NCI-H526 treated with DMSO at 0.1 percent for 48 hours (cell line): ENCODE data around the gene HBE1.
"Not testable (repeated sequence)": the region's sequence is repeated elsewhere in the genome, so short reads cannot be mapped to it uniquely, and the experiment has no call there.

Source experiments
- DNase-seq: peaks from one replicate; lab custom pipeline; 2025; lab: John Stamatoyannopoulos, UW

The HBE1 gene

DNA sequence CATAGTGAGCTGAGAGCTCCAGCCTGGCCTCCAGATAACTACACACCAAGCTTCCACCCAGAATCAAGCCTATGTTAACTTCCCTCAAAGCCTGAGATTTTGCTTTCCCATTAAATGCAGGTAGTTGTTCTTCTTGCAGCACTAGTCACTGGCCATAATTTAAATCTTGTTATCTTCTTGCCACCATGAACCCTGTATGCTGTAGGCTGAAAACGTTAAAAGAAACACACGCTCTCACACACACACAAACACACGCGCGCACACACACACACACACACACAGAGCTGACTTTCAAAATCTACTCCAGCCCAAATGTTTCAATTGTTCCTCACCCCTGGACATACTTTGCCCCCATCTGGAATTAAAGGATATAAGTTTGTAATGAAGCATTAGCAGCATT, 16.3 kb downstream of the HBE1 start:
- DNase-seq: not testable (repeated sequence)

DNA sequence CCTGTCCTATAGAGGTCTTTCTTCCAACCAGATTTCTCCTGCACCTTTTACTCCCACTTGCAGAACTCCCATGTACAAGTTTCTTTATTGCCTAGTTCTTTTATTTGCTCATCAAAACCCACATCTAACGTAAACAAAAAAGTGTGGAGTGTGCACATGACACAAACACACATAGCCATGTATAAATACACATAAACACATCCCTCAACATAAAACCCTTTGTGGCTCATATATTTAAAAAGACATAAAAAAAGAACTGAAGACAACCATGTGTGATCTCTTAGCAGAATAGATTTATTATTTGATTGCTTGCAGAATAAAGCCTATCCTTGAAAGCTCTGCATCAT, 16.9 kb downstream of the HBE1 start:
- DNase-seq: no peak

DNA sequence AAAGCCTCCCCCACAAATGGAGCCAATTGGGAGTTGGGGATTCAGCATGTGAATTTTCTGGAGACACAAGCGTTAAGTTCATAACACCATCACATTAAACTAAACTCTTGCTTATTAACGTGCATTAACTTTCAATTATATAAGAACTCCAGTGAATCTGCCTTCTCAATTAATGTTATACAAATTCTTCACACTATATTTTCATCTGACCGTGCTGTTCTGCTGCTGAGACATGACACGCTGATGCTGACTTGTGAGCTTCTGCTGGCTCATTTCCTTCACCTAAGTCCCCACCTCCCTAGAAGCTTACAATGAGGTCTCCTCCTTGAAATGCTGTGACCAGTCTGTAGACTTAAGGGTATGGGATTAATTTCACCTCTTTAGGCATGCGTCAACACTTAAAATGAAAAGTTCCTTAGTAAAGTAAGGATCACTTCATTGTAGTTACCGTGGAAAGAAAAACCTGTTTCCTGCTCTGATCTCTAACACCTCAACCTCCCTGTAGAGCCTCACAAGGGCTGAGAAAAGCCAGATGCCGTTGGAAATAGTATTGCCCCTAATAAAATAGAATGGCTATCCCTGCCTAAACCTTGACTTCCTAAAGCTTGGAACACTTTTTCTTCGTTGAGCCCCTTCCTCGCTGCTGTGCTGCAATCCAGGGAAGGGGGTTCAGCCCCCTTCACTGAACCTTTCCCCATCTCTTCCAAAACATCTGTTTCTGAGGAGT, 17.4 kb downstream of the HBE1 start:
- DNase-seq: no peak

DNA sequence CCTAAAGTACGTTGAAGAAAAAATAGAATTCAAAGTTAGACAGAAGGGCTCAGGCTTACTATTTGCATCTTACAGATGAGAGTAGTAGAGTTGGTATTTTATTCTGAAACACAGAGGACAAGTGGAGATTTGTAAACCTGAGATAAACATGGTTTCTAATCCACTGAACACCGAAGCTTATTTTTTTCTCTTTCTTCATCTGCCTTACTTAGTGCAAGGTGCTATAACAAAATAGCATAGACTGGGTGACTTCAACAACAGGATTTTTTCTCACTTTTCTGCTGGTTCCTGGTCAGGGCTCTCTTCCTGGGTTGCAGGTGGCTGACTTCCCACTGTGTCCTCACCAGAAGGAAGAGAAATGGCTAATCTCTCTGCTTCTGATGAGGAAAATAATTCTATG, 18.0 kb downstream of the HBE1 start:
- no peak for DNase-seq

DNA sequence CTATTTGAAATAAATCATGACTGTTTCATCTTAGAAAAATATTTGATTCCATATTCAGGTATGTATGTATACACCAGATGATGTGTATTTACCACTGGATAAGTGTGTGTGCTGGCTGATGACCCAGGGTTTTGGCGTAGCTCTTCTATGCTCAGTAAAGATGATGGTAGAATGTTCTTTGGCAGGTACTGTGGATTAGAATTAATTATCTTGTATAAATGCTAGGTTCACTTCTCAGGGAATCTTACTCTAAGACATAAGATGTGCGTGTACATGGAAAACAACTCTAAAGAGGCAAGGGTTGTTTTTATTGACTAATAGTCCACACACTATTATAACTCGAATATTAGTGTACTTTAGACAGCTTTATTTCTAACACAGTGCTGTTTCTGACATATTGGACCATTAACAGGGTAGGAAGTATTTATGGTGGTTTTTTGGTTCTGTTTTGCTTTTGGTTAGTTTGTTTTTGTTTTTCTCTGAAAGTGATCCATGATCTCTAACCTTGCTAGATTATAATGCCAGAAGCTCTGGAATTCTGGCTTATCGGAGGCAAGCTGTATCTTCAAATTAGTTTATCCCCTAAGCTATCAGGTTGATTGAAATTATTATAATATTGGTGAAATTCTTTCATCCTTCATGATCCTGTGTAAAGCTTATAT, 19.1 kb downstream of the HBE1 start:
- no peak for DNase-seq

DNA sequence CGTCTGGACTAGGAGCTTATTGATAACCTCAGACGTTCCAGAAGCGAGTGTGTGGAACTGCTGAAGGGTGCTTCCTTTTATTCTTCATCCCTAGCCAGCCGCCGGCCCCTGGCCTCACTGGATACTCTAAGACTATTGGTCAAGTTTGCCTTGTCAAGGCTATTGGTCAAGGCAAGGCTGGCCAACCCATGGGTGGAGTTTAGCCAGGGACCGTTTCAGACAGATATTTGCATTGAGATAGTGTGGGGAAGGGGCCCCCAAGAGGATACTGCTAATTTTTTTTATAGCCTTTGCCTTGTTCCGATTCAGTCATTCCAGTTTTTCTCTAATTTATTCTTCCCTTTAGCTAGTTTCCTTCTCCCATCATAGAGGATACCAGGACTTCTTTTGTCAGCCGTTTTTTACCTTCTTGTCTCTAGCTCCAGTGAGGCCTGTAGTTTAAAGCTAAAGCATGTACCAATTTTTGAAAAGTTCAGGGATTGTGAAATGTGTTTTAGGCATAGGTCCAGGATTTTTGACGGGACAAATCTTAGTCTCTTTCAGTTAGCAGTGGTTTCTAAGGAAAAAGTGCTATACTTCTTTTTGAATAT, 19.8 kb downstream of the HBE1 start, which contains the start of gene HBG1:
TSS of gene HBG1 (minus strand) at position 51 of the 590 bp plus-strand sequence. CDS start 53 bp downstream, outside the sequence.
- not testable (repeated sequence) for DNase-seq

DNA sequence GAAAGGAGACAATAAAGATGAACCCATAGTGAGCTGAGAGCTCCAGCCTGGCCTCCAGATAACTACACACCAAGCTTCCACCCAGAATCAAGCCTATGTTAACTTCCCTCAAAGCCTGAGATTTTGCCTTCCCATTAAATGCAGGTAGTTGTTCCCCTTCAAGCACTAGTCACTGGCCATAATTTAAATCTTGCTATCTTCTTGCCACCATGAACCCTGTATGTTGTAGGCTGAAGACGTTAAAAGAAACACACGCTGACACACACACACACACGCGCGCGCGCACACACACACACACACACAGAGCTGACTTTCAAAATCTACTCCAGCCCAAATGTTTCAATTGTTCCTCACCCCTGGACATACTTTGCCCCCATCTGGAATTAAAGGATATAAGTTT, 21.2 kb downstream of the HBE1 start:
- not testable (repeated sequence) for DNase-seq

DNA sequence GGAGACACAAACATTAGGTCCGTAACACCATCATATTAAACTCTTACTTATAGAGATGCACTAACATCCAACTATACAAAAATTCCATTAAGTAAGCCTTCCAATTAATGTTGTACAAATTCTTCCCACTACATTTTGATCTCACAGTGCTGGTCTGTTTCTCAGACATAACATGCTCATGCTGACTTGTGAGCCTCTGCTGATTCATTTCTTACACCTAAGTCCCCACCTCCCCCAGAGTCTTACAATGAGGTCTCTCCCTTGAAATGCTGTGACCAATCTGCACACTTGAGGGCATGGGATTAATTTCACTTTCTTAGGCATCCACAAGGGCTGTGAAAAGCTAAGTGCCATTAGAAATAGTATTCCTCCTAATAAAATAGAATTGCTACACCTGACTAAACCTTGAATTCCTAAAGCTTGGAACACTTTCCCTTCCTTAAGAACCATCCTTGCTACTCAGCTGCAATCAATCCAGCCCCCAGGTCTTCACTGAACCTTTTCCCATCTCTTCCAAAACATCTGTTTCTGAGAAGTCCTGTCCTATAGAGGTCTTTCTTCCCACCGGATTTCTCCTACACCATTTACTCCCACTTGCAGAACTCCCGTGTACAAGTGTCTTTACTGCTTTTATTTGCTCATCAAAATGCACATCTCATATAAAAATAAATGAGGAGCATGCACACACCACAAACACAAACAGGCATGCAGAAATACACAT, 22.1 kb downstream of the HBE1 start:
- DNase-seq: no peak

DNA sequence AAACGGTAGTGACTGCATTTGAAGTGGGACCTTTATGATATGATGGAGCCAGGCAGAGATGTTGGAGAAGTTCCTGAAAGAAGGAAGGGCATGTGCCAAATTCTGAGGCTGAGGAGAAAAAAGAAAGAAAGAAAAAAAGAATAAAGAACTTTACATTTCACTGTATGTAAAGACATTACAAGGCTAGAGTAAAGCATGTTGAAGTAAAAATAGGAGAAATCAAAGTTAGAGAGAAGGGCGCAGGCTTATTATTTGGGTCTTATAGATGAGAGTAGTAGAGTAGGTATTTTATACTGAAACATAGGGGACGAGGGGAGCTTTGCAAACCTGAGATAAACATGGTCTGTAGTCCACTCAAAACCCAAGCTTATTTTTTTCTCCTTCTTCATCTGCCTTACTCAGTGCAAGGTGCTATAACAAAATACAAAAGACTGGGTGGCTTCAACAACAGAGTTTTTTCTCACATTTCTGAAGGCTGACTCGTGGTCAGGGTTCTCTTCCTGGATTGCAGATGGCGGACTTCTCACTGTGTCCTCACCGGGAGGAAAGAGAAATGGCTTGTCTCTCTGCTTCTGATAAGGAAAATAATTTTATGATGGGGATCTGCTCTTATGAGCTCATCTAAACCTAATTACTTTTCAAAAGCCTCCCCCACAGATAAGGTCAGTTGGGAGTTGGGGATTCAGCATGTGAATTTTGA, 22.8 kb downstream of the HBE1 start:
- DNase-seq: no peak

DNA sequence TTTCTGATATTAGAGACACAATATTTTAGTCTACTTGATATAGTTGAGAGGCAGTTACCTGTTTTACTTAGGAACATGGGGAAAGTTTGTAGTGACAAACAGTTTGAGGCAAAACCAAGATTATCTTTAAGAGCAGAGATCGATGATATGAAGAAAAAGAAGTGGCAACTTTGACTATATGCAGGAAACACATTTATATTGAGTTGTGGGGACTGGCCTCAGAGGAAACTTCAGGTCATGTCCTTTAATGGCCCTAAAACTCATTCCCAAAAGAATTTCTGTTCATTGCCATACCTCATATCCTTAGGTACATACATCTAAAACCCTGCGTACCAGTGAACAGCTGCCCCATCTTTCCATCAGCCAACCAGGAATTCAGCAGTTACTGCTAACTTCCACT, 24.6 kb downstream of the HBE1 start:
- DNase-seq: no peak

DNA sequence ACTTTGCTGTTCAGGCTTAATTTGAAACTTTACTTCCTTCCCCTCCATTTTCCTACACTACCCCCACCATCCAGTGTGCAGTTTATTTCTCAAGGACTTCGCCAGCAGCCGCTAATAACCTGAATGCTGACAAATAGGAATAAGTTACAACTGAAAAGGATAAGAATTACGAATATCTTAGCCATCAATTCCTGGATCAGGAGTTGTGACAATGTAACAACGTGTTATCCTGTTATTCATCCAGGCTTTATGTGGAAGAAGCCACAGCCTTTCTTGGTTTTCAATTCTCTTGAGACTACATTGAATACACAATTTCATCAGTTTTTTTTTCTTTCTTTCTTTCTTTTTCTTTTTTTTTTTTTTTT, 25.9 kb downstream of the HBE1 start:
- no peak for DNase-seq

DNA sequence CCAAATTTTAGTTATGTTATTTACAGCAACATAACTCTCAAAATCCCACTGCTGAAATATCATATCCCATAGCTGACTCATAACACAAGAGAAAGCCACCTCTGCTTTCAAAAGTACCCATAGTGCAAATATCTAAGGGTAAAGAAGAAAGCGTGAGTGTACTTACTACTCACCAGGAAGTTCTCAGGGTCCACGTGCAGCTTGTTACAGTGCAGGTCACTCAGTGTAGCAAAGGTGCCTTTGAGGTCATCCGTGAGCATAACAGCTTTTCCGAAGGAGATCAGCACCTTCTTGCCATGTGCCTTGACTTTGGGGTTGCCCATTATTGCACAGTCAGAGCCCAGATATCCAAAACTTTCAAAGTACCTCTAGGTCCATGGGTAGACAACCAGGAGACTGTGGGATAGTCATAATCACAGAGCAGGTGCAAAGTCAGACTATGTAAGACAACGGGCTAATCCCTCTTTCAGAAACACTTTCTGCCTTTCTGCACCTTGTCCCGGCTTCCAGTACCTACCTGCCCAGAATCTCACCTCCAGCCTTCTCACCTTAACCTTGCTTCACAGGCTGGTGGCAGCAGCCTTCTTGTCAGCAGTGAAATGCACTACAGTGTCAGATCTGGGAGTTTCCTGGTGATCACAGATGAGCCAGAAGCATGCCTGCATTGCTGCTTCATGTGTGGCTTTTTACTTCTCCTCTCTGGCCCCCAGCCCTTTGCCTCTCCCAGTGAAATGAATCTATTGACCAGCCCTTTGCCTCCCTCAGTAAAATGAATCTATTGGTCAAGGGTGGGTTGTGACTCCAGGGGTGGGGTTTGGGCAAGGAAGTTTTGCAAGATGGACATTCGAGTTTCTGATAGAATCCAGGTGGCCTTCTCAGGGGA, 26.6 kb downstream of the HBE1 start:
- no peak for DNase-seq

DNA sequence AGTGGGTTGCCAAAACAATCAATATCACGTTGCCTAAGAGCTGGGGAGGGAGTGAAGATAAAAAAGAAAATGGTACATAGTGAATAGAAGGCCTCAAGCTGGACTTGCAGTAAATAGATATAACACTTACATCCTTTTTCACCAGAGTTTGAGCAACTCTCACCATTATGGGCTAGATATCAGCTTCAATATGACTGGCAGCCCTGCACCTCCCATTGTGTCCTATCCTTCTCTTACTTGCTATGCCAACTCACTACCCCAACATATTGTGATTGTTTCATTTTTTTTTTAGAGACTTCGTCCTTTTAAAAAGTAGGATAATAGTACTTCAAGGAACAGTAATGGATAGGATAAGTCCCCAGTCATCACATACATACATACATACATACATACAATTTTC, 27.5 kb downstream of the HBE1 start:
- no peak for DNase-seq

DNA sequence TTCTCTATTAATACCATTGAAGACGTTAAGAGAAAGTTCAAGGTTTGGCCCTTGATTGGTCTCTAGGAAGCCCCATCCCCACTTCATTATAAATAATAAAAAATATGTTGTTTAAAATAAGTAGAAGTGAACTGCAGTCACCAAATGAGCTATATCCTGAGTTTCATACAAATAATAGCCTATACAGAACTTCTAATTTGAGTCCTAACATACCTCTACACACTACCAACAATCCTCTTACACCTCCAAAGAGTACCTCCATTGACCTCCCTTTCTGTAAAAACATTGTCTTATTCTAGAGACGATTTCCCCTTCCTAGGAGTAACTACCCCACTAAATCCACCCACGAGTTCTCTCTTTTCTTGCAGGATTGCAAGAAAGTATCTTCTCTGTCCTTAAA, 28.3 kb downstream of the HBE1 start:
- no peak for DNase-seq

DNA sequence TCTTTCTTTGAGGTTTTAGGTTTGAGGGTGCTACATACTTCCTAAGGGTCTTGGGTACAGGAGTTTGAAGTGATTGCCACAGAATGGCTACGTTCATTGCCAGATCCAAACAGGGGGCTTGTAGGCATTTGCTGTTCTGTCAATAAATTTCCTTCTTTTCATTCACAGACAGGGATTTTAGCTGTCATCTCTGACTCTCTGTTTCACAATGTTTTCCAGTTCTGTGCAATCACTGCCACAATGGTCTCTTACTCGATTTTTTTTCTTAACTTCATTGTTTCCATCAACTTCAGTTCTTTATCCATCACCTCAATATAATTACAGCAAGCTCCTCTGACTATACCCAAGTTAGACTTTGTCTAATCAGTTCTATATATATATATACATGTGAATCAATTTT, 29.3 kb downstream of the HBE1 start:
- DNase-seq: no peak

DNA sequence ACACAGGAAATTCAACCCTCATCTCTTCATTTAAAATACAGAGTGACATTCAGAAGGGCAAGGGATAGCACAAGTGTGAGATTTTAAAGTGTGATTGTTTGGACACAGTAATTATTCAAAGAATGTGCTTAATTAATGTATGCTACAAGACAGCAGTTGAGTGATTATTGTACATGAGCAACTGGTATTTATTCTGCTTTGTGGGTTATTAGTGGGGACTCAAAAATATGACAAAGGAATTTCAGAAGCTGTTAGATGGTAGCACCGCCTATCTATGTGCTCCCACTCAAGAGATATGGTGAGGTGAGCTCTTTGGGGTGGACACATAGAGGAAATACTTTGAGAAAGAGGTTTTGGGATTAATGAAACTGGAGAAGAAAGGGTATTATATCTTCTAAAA, 29.7 kb downstream of the HBE1 start:
- DNase-seq: no peak

DNA sequence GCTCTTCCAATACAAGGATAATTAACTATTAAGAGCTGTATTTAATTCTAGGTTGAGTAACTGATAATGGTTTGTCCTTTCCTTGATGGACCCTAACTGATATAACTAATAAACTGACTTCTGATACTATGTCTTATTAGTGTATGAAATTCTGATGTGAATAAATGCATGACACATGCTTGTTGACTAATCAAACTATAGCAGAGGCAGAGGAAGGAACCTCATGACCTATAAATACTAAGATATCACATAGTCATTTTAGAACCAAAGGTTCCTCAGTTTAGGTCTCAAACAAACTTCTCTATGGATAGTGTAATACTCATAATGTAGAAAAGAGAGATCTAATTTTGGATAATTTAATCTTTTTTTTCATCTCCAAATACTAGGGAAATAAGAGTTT, 30.7 kb downstream of the HBE1 start:
- DNase-seq: no peak

DNA sequence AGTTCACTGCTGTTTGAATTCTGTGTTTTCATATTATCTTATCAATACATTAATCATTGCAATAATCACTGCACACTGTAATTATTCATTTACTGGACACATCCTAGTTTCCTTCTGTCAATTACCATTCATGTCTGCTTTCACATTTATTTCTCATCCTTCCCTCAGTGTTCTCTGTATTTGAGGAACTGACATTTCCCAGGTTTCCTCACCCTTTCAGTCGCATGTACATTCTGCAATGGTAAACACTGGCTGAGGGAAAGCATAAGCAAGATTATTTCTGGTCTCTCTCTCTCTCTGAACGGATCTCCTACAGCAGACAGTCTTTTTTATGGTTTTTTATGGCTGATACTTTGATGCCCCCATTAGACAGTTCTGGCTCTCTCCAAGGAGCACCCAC, 31.3 kb downstream of the HBE1 start:
- no peak for DNase-seq

DNA sequence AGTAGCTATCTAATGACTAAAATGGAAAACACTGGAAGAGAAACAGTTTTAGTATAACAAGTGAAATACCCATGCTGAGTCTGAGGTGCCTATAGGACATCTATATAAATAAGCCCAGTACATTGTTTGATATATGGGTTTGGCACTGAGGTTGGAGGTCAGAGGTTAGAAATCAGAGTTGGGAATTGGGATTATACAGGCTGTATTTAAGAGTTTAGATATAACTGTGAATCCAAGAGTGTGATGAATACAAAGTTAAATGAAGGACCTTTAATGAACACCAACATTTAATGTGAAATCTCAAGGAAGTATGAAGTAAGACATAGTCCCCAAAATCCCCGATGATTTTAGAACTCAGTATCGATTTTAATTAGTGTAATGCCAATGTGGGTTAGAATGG, 32.3 kb downstream of the HBE1 start:
- no peak for DNase-seq

DNA sequence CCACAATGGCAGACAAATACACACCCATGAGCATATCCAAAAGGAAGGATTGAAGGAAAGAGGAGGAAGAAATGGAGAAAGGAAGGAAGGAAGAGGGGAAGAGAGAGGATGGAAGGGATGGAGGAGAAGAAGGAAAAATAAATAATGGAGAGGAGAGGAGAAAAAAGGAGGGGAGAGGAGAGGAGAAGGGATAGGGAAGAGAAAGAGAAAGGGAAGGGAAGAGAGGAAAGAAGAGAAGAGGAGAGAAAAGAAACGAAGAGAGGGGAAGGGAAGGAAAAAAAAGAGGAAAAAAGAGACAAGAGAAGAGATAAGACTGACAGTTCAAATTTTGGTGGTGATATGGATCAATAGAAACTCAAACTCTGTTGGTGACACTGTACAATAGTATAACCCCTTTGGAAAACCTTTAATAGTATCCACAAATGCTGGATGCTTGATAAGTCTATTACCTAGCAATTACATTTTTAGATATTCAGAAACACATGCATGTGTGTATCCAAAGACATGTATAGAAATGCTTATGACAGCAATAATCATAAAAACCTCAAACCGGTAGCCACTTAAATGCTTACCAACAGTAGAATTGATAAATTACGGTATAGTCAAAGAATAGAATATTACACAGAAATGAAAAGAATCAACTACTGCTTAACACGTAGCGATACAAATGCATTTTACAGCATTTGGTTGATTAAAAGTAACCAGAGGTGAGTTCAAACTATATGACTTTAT, 34.2 kb downstream of the HBE1 start:
- DNase-seq: no peak

DNA sequence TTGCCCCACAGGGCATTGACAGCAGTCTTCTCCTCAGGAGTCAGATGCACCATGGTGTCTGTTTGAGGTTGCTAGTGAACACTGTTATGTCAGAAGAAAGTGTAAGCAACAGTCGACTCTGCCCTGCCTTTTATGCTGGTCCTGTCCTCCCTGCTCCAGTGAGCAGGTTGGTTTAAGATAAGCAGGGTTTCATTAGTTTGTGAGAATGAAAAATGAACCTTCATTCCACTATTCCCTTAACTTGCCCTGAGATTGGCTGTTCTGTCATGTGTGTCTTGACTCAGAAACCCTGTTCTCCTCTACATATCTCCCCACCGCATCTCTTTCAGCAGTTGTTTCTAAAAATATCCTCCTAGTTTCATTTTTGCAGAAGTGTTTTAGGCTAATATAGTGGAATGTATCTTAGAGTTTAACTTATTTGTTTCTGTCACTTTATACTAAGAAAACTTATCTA, 35.3 kb downstream of the HBE1 start, which contains the start of gene HBD:
TSS of gene HBD (minus strand) at position 103 of the 454 bp plus-strand sequence. CDS start at position 53, 50 bp downstream.
- DNase-seq: no peak
